Transverse colon (tissue), 4 donors: Measurements from ENCODE around the gene TEDDM1.

Experiments
- CTCF ChIP-seq, 5 experiments: fragments of 200-600 bp in 3 of 5; fragments of 450-650 bp in 2 of 5; sonication (generic) in 3 of 5; IDR thresholded peaks; 1 replicate in 2 of 5; 2 replicates in 3 of 5; pipeline ENCODE4 v1.5.1; 2016 to 2017; ENCODE audit warnings: antibody characterized with exemption in 5 of 5, inconsistent platforms in 3 of 5, mild to moderate bottlenecking in 2 of 5, moderate library complexity in 1 of 5
- POLR2AphosphoS5 ChIP-seq, 3 donors: sonication (generic); formaldehyde crosslinking; IDR thresholded peaks; one replicate each; pipeline ENCODE4 v1.6.1; 2016; ENCODE audit warnings: antibody characterized with exemption in 3 of 3

GRCh38 chr1:182446033-182446669 lies 45.7 kb upstream of the TEDDM1 start:
- TF ChIP-seq POLR2AphosphoS5 (IDR thresholded peaks at IDR 0.05) (no peak), CTCF (IDR thresholded peaks at IDR 0.05) (peak; percentile 60 to 73 (median 64))
